ENCODE measurements around the gene FA2H. TPM values are rescaled to one million over a fixed set of nuclear protein-coding genes. Genes with fewer than 3 reads are reported as not detected.
"Not testable (repeated sequence)": the region's sequence is repeated elsewhere in the genome, so short reads cannot be mapped to it uniquely, and the experiment has no call there.

Gene FA2H
- total RNA-seq, 1 experiment from 2014 or later: 10.7 TPM

DNA sequence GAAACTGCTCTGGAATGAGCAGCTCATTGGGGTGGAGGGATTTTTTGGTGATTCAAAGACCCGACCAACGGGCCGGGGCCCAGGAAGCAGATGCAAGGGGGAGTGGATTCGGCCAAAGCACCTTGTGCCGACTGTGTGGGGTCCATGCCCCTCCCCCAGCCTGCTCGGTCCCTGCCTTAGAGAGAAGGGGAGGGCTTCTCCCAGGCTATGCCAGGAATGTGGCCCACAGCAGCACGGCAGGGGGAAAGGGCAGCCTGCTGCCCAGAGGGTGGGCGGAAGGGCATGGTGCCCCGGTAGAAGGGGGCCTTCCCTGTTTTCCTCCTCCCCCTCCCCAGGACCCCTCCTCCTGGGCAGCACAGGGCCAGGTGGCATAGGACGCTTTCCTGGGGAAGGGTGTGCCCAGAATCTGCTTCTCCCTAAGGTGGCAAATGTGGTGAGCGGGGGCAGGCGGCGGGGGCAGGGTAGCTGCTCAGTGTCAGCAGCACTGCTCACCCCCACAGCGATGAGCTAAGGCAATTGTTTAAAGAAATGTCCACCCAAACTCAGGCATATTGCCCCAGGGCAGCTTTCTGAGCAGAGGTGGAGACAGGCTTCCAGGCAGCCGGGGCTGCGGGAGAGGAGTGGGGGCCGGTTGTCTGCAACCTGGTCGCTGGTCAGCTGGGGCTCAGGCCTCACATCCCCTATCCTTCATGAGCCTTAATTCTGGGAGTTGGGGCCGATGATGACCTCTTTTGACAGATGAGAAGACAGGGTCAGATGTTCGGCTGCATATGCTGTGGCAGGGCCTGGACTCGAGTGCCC is 40.1 kb downstream of the FA2H start:
- in situ Hi-C loops (cut with HindIII; ENCODE audit: low pct_unique_long_range_greater_than_20kb, low sequenced_read_pairs): no loop called here
- no peak for DNase-seq (ENCODE audit: low read depth)

GRCh38 chr16:74732707-74733350 is 41.8 kb downstream of the FA2H start:
- DNase-seq (ENCODE audit: low read depth): no peak
- in situ Hi-C loops (cut with HindIII; ENCODE audit: low pct_unique_long_range_greater_than_20kb, low sequenced_read_pairs): no loop called here

- DNase-seq (ENCODE audit: low read depth): no peak
- in situ Hi-C loops (cut with HindIII; ENCODE audit: low pct_unique_long_range_greater_than_20kb, low sequenced_read_pairs): no loop called here
These were observed 42.7 kb downstream of the FA2H start for GRCh38 chr16:74731853-74732477.

GRCh38 chr16:74729783-74730683 is 44.6 kb downstream of the FA2H start:
- in situ Hi-C loops (cut with HindIII; ENCODE audit: low pct_unique_long_range_greater_than_20kb, low sequenced_read_pairs): no loop called here
- no peak for DNase-seq (ENCODE audit: low read depth)

- in situ Hi-C loops (cut with HindIII; ENCODE audit: low pct_unique_long_range_greater_than_20kb, low sequenced_read_pairs): no loop called here
- DNase-seq (ENCODE audit: low read depth): no peak
These were observed 46.7 kb downstream of the FA2H start for GRCh38 chr16:74727903-74728302.

- no peak for DNase-seq (ENCODE audit: low read depth)
- in situ Hi-C loops (cut with HindIII; ENCODE audit: low pct_unique_long_range_greater_than_20kb, low sequenced_read_pairs): no loop called here
These were observed 47.9 kb downstream of the FA2H start for GRCh38 chr16:74726716-74727115.

DNA sequence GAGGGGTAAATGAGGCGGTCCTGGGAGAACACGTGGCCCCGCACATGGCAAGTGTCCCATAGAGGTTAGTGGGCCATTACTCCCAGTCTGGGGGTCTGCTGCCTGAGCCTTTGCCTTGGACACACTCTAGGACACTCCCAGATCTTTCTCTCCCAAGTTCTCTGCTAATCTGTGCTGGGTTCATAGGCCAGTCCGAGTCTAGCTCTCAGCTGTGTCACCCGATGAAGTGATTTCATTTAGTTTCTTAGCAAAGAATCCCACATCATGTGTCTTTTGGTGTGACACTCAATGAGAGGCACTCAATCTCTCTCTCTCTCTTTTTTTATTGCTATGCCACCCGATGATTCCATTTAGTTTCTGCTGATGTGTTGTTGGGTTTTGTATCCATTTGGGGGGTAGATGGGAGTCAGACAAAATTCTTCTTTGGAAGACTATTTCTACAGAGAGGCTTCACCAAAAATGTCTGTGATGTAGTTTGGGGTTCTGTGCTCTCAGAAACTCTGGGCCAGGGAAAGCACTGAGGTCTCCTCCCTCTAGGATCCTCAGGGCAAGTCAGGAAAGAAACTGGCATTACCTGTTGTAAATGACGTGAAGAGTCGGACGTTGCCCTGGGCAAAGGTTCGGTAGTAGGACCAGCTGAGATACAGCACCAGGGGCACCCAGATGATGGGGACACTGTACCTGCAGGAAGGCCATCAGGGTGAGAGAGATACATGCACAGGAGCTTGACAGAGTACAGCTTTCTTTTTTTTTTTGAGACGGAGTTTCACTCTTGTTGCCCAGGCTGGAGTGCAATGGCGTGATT is 48.8 kb downstream of the FA2H start:
- no peak for DNase-seq (ENCODE audit: low read depth)
- in situ Hi-C loops (cut with HindIII; ENCODE audit: low pct_unique_long_range_greater_than_20kb, low sequenced_read_pairs): no loop called here

- in situ Hi-C loops (cut with HindIII; ENCODE audit: low pct_unique_long_range_greater_than_20kb, low sequenced_read_pairs): no loop called here
- DNase-seq (ENCODE audit: low read depth): peak; percentile 86
These were observed 49.6 kb downstream of the FA2H start for GRCh38 chr16:74724820-74725549.

GRCh38 chr16:74723256-74723655 is 51.4 kb downstream of the FA2H start:
- in situ Hi-C loops (cut with HindIII; ENCODE audit: low pct_unique_long_range_greater_than_20kb, low sequenced_read_pairs): no loop called here
- DNase-seq (ENCODE audit: low read depth): no peak

DNA sequence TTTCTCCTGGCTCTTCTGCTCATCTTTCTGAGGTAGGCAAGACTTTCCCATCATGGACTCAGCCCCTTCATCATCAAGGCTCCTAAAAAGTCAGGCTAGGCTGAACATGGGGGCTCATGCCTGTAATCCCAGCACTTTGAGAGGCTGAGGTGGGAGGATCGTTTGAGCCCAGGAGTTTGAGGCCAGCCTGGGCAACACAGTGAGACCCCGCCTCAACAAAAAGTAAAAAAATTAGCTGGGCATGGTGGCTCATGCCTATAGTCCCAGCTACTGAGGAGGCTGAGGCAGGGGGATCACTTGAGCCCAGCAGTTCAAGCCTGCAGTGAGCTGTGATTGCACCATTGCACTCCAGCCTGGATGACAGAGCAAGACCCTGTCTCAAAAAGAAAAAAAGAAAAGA is 52.5 kb downstream of the FA2H start:
- DNase-seq (ENCODE audit: low read depth); in situ Hi-C loops (cut with HindIII; ENCODE audit: low pct_unique_long_range_greater_than_20kb, low sequenced_read_pairs): not testable (repeated sequence)

- DNase-seq (ENCODE audit: low read depth): no peak
- in situ Hi-C loops (cut with HindIII; ENCODE audit: low pct_unique_long_range_greater_than_20kb, low sequenced_read_pairs): no loop called here
These were observed 52.9 kb downstream of the FA2H start for GRCh38 chr16:74721716-74722115.

- DNase-seq (ENCODE audit: low read depth): no peak
- in situ Hi-C loops (cut with HindIII; ENCODE audit: low pct_unique_long_range_greater_than_20kb, low sequenced_read_pairs): no loop called here
These were observed 54.0 kb downstream of the FA2H start for GRCh38 chr16:74720579-74720978.

DNA sequence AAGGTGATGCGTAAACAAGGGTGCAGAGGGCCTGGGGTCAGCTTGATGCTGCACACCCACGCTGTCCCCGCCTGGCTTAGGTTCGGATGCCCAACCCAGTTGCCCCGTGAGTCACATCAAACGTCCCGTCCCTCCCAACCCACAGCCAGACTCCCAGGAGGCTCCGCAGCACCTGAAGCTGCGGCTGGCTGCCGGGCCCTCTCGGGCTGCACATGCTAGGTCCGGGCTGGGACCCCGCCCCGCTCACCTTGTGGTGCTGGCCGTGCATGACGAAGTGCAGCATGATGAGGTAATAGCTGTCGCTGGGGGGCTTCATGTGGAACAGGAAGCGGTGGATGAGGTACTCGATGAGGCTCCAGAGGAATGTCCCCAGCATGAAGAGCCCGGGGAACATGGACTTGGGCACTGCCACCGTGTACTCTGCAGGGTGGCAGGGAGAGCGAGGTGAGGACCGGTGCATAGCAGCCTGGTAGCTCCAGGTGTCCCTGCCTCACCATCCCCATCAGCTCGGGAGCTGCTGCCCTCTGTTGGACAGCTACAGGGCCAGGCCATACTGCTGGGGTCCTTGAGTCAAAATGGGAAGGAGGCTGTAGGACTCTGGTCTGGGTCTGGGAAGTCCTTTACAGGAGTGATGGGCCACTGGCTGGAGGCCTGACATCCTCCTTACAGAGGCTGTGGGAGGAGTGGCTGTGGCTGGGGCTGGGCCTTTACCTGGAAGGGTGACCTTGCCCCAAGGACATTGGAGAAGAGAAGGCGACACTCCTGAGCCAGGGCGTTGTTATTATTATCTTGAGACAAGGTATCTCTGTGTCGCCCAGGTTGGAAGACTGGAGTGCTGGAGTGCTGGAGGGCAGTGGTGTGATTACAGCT is 55.6 kb downstream of the FA2H start:
- DNase-seq (ENCODE audit: low read depth): no peak
- in situ Hi-C loops (cut with HindIII; ENCODE audit: low pct_unique_long_range_greater_than_20kb, low sequenced_read_pairs): no loop called here

DNA sequence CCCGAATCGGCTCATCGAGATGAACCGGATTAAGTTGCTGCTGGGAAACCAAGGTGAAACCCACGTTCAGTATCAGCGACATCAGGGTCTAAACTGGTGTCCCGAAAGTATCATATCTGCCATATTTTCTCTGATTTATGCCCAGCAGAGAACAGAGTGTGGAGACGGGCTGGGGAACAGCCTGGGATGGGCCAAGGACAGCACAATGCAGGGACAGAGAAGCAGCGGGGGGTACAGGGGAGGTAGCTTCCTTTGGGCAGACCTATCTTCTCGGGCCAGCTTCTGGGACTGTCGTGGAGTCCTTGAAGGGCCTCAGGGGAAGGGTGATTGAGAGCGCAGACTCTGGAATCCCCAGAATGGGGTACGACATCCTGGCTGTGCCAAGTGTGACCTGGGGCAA is 56.5 kb downstream of the FA2H start:
- DNase-seq (ENCODE audit: low read depth): no peak
- in situ Hi-C loops (cut with HindIII; ENCODE audit: low pct_unique_long_range_greater_than_20kb, low sequenced_read_pairs): no loop called here

DNA sequence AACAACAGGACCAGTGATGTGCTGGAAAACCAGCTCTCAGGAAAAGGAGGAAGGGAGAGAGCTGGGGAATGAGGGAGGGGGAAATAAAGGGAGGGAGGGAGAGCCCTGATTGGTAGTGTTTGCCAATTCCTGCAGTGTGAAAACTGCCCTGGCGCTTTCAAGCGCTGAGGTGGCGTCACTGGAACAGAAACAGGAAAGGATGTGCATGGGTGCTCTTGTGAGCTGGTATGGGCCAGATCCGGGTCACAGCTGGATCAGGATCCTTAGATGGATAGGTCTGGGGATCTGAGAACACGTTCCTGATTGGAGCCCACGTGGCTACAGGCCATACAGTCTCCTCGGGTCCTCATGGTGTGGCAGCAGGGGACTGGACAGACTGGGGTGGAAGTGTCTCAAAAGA is 57.3 kb downstream of the FA2H start:
- in situ Hi-C loops (cut with HindIII; ENCODE audit: low pct_unique_long_range_greater_than_20kb, low sequenced_read_pairs): no loop called here
- no peak for DNase-seq (ENCODE audit: low read depth)

- DNase-seq (ENCODE audit: low read depth): no peak
- in situ Hi-C loops (cut with HindIII; ENCODE audit: low pct_unique_long_range_greater_than_20kb, low sequenced_read_pairs): no loop called here
These were observed 58.3 kb downstream of the FA2H start for GRCh38 chr16:74716355-74716754.
